Glutamatergic neuron (in vitro differentiated cells): ENCODE data around the gene EIPR1. TPM values are rescaled to one million over a fixed set of nuclear protein-coding genes. Genes with fewer than 3 reads are reported as not detected.

Experiments used
- DNase-seq: peaks from one replicate; pipeline ENCODE4 v3.0.0; 2022
- H3K27ac Mint-ChIP-seq: one replicate; pipeline ENCODE4 v1.8.0; 2020; ENCODE audit warnings: mild to moderate bottlenecking, mixed read lengths, inconsistent platforms; ENCODE audit not compliant: unreplicated experiment
- H3K27me3 Mint-ChIP-seq: one replicate; pipeline ENCODE4 v1.8.0; 2020; ENCODE audit warnings: mild to moderate bottlenecking, moderate library complexity, mixed read lengths, inconsistent platforms; ENCODE audit not compliant: unreplicated experiment
- H3K36me3 Mint-ChIP-seq: one replicate; pipeline ENCODE4 v1.8.0; 2020; ENCODE audit warnings: mild to moderate bottlenecking, mixed read lengths, inconsistent platforms; ENCODE audit not compliant: unreplicated experiment
- H3K4me1 Mint-ChIP-seq: one replicate; pipeline ENCODE4 v1.8.0; 2020; ENCODE audit warnings: mild to moderate bottlenecking, low read depth, mixed read lengths, inconsistent platforms; ENCODE audit not compliant: unreplicated experiment
- H3K4me3 Mint-ChIP-seq: one replicate; pipeline ENCODE4 v1.8.0; 2020; ENCODE audit warnings: mild to moderate bottlenecking, mixed read lengths, inconsistent platforms; ENCODE audit not compliant: unreplicated experiment
- H3K9me3 Mint-ChIP-seq: one replicate; pipeline ENCODE4 v1.8.0; 2020; ENCODE audit warnings: mild to moderate bottlenecking, moderate library complexity, mixed read lengths, inconsistent platforms; ENCODE audit not compliant: unreplicated experiment
- total RNA-seq: library from RNA; stranded (reverse); fragmentation: NEBNext Ultra II Directional; extraction: Animal tissue kit (Norgen Biotek cat#: 25700); gene quantifications from one replicate; pipeline ENCODE4 v1.2.1, GENCODE V29; 2021; ENCODE audit not compliant: unreplicated experiment
- TF ChIP-seq, protein P1 (sequence below): fragments of 200-600 bp; sonication (generic); IDR thresholded peaks from one replicate; pipeline ENCODE4 v1.5.0; 2021; ENCODE audit not compliant: partially characterized antibody, unreplicated experiment

The EIPR1 gene
- total RNA-seq, 1 donor from 2014 or later = 43.8 TPM

GRCh38 chr2:3420076-3420768 is 42.6 kb upstream of the EIPR1 start:
- Mint-ChIP-seq H3K4me1 (peaks cover 29% of the 10 kb centered on the region), H3K27ac (peak overlapping the region; percentile 84)

GRCh38 chr2:3418766-3419404 is 41.3 kb upstream of the EIPR1 start:
- H3K9me3 Mint-ChIP-seq = peaks cover 5% of the 10 kb centered on the region
- H3K4me3 Mint-ChIP-seq = no peak overlapping the region
- TF ChIP-seq, protein P1, sequence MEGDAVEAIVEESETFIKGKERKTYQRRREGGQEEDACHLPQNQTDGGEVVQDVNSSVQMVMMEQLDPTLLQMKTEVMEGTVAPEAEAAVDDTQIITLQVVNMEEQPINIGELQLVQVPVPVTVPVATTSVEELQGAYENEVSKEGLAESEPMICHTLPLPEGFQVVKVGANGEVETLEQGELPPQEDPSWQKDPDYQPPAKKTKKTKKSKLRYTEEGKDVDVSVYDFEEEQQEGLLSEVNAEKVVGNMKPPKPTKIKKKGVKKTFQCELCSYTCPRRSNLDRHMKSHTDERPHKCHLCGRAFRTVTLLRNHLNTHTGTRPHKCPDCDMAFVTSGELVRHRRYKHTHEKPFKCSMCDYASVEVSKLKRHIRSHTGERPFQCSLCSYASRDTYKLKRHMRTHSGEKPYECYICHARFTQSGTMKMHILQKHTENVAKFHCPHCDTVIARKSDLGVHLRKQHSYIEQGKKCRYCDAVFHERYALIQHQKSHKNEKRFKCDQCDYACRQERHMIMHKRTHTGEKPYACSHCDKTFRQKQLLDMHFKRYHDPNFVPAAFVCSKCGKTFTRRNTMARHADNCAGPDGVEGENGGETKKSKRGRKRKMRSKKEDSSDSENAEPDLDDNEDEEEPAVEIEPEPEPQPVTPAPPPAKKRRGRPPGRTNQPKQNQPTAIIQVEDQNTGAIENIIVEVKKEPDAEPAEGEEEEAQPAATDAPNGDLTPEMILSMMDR = no peak
- no peak for DNase-seq
- peaks cover 2% of the 10 kb centered on the region for H3K36me3 Mint-ChIP-seq
- peaks cover 9% of the 10 kb centered on the region for H3K27me3 Mint-ChIP-seq
- H3K4me1 Mint-ChIP-seq = peaks cover 31% of the 10 kb centered on the region
- H3K27ac Mint-ChIP-seq = no peak overlapping the region

More at GRCh38 chr2:3420076-3420768, 42.6 kb upstream of the EIPR1 start:
- peaks cover 5% of the 10 kb centered on the region for H3K36me3 Mint-ChIP-seq
- no peak for DNase-seq
- H3K27me3 Mint-ChIP-seq = peaks cover 9% of the 10 kb centered on the region
- peak overlapping the region; percentile 34 for H3K4me3 Mint-ChIP-seq
- TF ChIP-seq, protein P1 = no peak
- peaks cover 4% of the 10 kb centered on the region for H3K9me3 Mint-ChIP-seq

DNA sequence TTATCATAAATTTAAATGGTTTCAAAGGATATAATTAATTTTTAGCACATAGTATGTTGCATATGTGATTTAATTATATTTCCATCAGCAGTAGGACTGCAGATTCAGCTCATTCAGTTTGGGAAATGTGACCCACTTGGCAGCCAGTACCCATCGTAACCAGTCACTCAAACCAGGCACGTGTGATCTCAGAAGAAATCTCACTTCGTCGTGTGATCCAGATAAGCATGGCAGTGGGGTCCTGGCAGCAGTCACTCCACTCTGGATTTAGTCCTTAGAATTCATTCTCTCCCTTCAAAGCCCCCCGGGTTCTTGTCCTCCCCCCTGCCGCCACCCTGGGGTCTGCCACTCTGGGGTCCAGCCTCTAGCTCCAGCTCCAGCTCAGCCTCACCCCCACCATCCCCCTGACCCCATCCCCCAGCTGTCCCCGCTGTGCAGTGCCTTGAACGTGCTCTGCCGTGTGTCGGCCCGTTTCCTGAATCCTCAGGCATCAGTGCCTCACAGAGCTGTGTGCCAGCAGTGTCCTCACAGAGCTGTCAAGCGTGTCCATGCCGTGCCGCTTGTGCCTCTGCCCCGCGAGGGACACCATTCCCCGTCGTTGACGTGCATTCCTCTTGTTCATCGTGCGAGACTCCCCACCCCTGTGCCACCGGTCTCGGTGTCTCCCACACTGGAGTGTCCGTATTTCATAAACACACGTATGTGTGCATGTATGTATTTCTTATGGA is 36.7 kb upstream of the EIPR1 start:
- TF ChIP-seq, protein P1 = no peak
- Mint-ChIP-seq H3K27me3 (peaks cover 4% of the 10 kb centered on the region), H3K4me3 (no peak overlapping the region), H3K36me3 (no peaks in the 10 kb centered on the region), H3K27ac (peak overlapping the region; percentile 84), H3K9me3 (peaks cover 1% of the 10 kb centered on the region), H3K4me1 (peaks cover 11% of the 10 kb centered on the region)
- DNase-seq = no peak

DNA sequence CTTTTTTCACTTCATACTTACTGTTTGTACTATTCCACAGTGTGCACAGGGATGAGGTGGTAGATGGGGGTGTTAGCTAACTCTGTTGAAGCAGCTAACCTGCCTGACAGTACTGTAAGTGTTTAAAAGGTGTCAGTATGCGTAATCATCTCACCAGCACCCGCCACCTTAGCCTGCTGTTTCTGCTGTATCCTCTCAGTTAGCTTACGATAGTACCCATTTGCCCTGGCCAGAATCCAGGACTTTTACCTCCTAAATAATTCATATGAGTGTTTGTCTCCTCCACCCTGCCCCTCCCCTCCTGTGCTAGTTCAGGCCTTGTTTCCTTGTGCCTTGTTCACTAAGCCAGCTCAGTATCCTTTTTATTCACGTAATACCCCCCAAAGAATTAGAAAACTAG is 36.1 kb upstream of the EIPR1 start:
- TF ChIP-seq, protein P1 = no peak
- peaks cover 11% of the 10 kb centered on the region for H3K4me1 Mint-ChIP-seq
- H3K4me3 Mint-ChIP-seq = no peak overlapping the region
- H3K36me3 Mint-ChIP-seq = no peaks in the 10 kb centered on the region
- DNase-seq = no peak
- H3K27ac Mint-ChIP-seq = peak overlapping the region; percentile 84
- peaks cover 4% of the 10 kb centered on the region for H3K27me3 Mint-ChIP-seq
- peaks cover 1% of the 10 kb centered on the region for H3K9me3 Mint-ChIP-seq

DNA sequence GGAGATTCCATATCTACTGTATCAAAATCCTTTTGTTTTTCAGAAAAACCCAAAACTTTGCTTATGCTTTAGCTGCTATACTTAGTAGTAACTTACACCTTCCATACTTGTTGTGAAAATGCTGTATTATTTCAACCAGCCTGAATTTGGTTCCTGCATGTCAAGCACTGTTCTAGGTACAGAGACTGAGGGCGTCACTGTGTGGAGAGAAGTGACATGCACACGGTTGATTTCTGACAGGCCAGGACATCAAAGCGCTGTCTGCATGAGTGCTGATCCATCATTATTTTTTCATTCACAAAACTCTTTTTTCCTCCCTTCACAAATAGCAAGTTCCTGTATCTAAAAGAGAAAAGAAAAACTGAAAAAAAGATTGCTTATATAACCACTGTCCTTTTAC is 33.5 kb upstream of the EIPR1 start:
- Mint-ChIP-seq H3K36me3 (no peaks in the 10 kb centered on the region), H3K27ac (no peak overlapping the region), H3K9me3 (peaks cover 3% of the 10 kb centered on the region), H3K4me1 (peaks cover 9% of the 10 kb centered on the region), H3K4me3 (no peak overlapping the region), H3K27me3 (peaks cover 2% of the 10 kb centered on the region)
- DNase-seq = no peak
- TF ChIP-seq, protein P1 = no peak
